Hepatocyte (in vitro differentiated cells): ENCODE measurements around the gene GAS6. TPM values are rescaled to one million over a fixed set of nuclear protein-coding genes. Genes with fewer than 3 reads are reported as not detected.

Experiments
- DNase-seq: peaks from one replicate; pipeline ENCODE4 v3.0.0-alpha.2; 2016; ENCODE audit warnings: low spot score
- H2AFZ ChIP-seq: fragments of 200-600 bp; sonication (generic); 2 replicates; pipeline ENCODE4 v1.6.0; 2016; ENCODE audit warnings: antibody characterized with exemption, mild to moderate bottlenecking
- H3K27ac ChIP-seq: fragments of 200-600 bp; sonication (generic); 2 replicates; pipeline ENCODE4 v1.5.1; 2016; ENCODE audit warnings: mild to moderate bottlenecking
- H3K27me3 ChIP-seq: fragments of 200-600 bp; sonication (generic); 2 replicates; pipeline ENCODE4 v1.6.1; 2016
- H3K36me3 ChIP-seq: fragments of 200-600 bp; sonication (generic); replicated peaks from 2 replicates; pipeline ENCODE4 v1.5.1; 2016; ENCODE audit warnings: low read depth; ENCODE audit not compliant: insufficient read depth
- H3K4me1 ChIP-seq: fragments of 200-600 bp; sonication (generic); 2 replicates; pipeline ENCODE4 v1.5.1; 2016; ENCODE audit warnings: mild to moderate bottlenecking, moderate library complexity; ENCODE audit not compliant: insufficient read depth
- H3K4me2 ChIP-seq: fragments of 200-600 bp; sonication (generic); 2 replicates; pipeline ENCODE4 v1.6.0; 2016
- H3K4me3 ChIP-seq: fragments of 200-600 bp; sonication (generic); 2 replicates; pipeline ENCODE4 v1.5.1; 2016; ENCODE audit warnings: mild to moderate bottlenecking
- H3K79me2 ChIP-seq: fragments of 200-600 bp; sonication (generic); 2 replicates; pipeline ENCODE4 v1.6.0; 2017; ENCODE audit warnings: mild to moderate bottlenecking
- H3K9me2 ChIP-seq: fragments of 200-600 bp; sonication (generic); replicated peaks from 2 replicates; pipeline ENCODE4 v1.6.0; 2017; ENCODE audit warnings: mild to moderate bottlenecking; ENCODE audit not compliant: insufficient read depth
- H3K9me3 ChIP-seq: fragments of 200-600 bp; sonication (generic); 2 replicates; pipeline ENCODE4 v1.5.1; 2016; ENCODE audit warnings: low read depth, mild to moderate bottlenecking
- H4K20me1 ChIP-seq: fragments of 200-600 bp; sonication (generic); 2 replicates; pipeline ENCODE4 v1.6.0; 2016; ENCODE audit warnings: mild to moderate bottlenecking; ENCODE audit not compliant: insufficient read depth, poor library complexity, severe bottlenecking
- EZH2 ChIP-seq: fragments of 200-600 bp; sonication (generic); IDR thresholded peaks from 2 replicates; pipeline ENCODE4 v1.6.1; 2016; ENCODE audit warnings: antibody characterized with exemption, mild to moderate bottlenecking, borderline replicate concordance
- EZH2phosphoT487 ChIP-seq: fragments of 200-600 bp; sonication (generic); IDR thresholded peaks from one replicate; pipeline ENCODE4 v1.6.1; 2018; ENCODE audit warnings: antibody characterized with exemption, mild to moderate bottlenecking, low read depth, moderate library complexity; ENCODE audit not compliant: unreplicated experiment, severe bottlenecking
- WGBS: methylation state at CpG from one replicate; pipeline ENCODE4 v1.1.6; 2016; ENCODE audit warnings: low lambda C conversion rate; ENCODE audit errors: missing lambda C conversion rate; 5-methylcytosine and 5-hydroxymethylcytosine counted together
- polyA plus RNA-seq: library from polyadenylated mRNA; unstranded; fragments of >200 nt; fragmentation: Nextera tagmentation; extraction: Ambion mirVana; gene quantifications from 2 replicates; pipeline ENCODE4 v1.2.1, GENCODE V29; 2016
- total RNA-seq: library from RNA; depleted of rRNA; stranded (reverse); fragments of >200 nt; gene quantifications from 2 replicates; pipeline ENCODE4 v1.2.3, GENCODE V29; 2014
- TF ChIP-seq, protein P1 (sequence below): fragments of 200-600 bp; sonication (generic); IDR thresholded peaks from 2 replicates; pipeline ENCODE4 v1.5.1; 2016; ENCODE audit warnings: antibody characterized with exemption, mild to moderate bottlenecking; ENCODE audit not compliant: poor library complexity

GAS6 gene
- total and polyA plus RNA-seq, 2 experiments from 2014 or later = 70.0 to 146 TPM

DNA sequence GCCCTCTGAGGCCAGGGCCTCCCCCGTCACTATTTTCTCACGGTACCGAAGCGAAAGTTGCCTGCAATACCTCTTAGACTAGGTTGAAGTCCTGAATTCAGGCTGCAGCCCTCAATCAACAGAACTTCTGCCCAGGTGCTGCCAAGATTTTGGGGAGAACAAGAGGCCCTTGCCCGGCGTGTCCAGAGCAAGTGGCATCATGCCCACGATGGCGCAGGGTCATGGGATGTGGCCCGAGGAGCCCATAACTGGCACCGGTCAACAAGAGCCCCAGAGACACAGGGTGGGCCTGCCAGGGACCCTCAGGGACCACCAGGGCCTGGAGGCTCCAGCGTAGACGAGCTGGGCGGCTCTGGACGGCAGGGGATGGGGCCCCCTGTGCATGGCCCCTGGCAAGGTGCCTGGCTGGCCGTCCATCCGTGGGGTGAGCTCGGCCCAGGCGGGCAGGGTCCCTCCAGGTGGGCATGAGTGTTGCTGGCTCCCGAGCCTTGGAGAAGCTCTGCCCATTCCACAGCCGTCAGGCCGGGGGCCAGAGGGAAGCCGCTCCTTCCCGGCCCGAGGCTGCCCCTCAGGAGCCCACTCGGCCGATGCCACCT lies 45.1 kb downstream of the GAS6 start:
- no peaks in the 10 kb centered on the region for H3K27me3 ChIP-seq
- 96% methylated on average over 26 of the region's 26 CpGs for WGBS
- no peaks in the 10 kb centered on the region for H3K36me3 ChIP-seq
- no peak overlapping the region for H2AFZ ChIP-seq
- H3K9me2 ChIP-seq = no peaks in the 10 kb centered on the region
- TF ChIP-seq EZH2 = no peak
- TF ChIP-seq, protein P1, sequence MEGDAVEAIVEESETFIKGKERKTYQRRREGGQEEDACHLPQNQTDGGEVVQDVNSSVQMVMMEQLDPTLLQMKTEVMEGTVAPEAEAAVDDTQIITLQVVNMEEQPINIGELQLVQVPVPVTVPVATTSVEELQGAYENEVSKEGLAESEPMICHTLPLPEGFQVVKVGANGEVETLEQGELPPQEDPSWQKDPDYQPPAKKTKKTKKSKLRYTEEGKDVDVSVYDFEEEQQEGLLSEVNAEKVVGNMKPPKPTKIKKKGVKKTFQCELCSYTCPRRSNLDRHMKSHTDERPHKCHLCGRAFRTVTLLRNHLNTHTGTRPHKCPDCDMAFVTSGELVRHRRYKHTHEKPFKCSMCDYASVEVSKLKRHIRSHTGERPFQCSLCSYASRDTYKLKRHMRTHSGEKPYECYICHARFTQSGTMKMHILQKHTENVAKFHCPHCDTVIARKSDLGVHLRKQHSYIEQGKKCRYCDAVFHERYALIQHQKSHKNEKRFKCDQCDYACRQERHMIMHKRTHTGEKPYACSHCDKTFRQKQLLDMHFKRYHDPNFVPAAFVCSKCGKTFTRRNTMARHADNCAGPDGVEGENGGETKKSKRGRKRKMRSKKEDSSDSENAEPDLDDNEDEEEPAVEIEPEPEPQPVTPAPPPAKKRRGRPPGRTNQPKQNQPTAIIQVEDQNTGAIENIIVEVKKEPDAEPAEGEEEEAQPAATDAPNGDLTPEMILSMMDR = no peak
- TF ChIP-seq EZH2phosphoT487 = no peak
- H3K79me2 ChIP-seq = no peaks in the 10 kb centered on the region
- H3K4me1 ChIP-seq = peaks cover 19% of the 10 kb centered on the region
- H3K4me3 ChIP-seq = no peak overlapping the region
- no peaks in the 10 kb centered on the region for H4K20me1 ChIP-seq
- no peak overlapping the region for H3K27ac ChIP-seq
- H3K9me3 ChIP-seq = no peaks in the 10 kb centered on the region
- DNase-seq = no peak
- H3K4me2 ChIP-seq = no peak overlapping the region

DNA sequence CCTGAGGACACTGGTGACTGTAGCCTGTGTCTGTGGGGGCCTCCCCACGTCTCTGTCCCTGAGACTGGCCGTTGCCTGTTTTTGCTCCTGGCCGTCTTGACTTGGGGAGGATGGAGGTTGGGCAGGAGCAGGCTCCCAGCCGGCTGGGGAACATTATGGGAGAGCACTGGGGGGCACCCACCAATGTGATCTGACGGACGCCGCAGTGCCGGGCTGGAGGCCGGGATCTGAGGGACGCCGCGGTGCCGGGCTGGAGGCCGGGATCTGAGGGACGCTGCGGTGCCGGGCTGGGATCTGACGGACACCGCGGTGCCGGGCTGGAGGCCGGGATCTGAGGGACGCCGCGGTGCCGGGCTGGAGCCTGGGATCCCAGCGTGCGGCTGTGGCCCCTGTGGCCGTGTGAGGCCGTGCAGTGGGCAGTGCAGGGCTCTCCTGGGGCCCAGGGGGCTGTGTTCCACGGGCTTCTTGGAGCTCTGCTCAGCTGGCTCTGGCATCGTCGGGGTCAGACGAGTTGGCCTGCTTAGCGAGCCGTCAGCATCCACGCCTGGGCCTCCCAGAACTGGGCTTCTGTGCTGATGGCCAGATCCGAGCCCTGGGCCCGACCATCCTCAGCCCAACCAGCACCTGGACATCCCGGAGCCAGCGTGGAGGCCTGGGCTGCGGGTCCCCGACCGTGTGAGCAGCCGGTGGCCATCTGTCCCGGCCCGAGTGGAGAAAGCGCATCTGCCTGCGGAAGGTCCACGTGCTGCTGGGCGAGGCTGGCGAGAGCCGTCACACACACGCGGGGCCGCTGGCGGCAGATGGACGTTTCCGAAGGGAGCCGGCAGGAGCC lies 45.8 kb downstream of the GAS6 start:
- Histone ChIP-seq H3K4me3 (no peak overlapping the region), H3K27me3 (no peaks in the 10 kb centered on the region), H3K9me3 (no peaks in the 10 kb centered on the region), H2AFZ (no peak overlapping the region), H4K20me1 (no peaks in the 10 kb centered on the region), H3K79me2 (no peaks in the 10 kb centered on the region), H3K4me1 (peaks cover 26% of the 10 kb centered on the region), H3K9me2 (no peaks in the 10 kb centered on the region), H3K4me2 (no peak overlapping the region), H3K36me3 (no peaks in the 10 kb centered on the region), H3K27ac (no peak overlapping the region)
- TF ChIP-seq EZH2 (no peak), EZH2phosphoT487 (no peak)
- TF ChIP-seq, protein P1 = no peak
- no peak for DNase-seq
- WGBS = 91% methylated on average over 55 of the region's 60 CpGs

DNA sequence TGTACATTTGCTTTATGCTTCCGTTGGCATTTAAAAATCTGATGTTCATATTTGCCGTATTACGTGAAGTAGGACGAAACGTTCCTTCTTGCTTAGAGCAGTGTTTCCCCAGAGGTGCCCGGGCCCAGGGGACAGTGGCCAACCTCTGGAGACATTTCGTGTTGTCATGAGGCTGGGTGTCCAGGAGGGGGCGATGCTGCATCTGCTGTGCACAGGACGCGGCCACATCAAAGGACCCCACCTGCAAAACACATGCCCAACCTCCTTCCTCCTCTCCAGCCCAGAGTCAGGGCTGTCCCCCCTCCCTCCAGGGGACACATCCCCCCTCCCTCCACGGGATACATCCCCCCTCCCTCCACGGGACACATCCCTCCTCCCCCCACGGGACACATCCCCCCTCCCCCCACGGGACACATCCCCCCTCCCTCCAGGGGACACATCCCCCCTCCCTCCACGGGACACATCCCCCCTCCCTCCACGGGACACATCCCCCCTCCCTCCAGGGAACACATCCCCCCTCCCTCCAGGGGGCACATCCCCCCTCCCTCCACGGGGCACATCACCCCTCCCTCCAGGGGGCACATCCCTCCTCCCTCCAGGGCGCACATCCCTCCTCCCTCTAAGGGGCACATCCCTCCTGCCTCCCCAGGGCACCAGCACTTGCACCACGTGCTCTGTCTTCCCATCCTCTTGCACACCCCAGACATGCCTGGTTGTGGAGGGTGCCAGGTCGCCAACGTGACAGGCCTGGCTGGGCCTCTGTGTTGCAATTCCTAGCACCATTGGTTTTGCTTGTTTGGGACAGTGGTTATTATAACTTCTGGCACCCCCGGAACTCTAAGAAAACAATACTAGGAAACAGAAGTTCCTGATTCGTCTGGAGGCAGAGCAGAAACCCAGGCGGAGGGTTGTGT lies 46.7 kb downstream of the GAS6 start:
- TF ChIP-seq EZH2 (no peak), EZH2phosphoT487 (no peak)
- TF ChIP-seq, protein P1 = peak; percentile 89
- Histone ChIP-seq H4K20me1 (no peaks in the 10 kb centered on the region), H2AFZ (no peak overlapping the region), H3K36me3 (no peaks in the 10 kb centered on the region), H3K4me3 (no peak overlapping the region), H3K27me3 (no peaks in the 10 kb centered on the region), H3K4me1 (peaks cover 26% of the 10 kb centered on the region), H3K9me3 (no peaks in the 10 kb centered on the region), H3K4me2 (no peak overlapping the region), H3K27ac (no peak overlapping the region), H3K79me2 (no peaks in the 10 kb centered on the region), H3K9me2 (no peaks in the 10 kb centered on the region)
- 56% methylated on average over 17 of the region's 24 CpGs for WGBS
- peak; percentile 95 for DNase-seq
